HG03159 (cell line): ENCODE results near the gene RBMS1.
A peak's percentile ranks its signal among the peaks of the same experiment; 100 is the strongest.

Experiments used
- ATAC-seq: cut with Tn5 transposase; IDR thresholded peaks from one replicate; pipeline ENCODE4 v1.9.1; 2021; ENCODE audit warnings: mild to moderate bottlenecking, moderate library complexity; ENCODE audit not compliant: unreplicated experiment

RBMS1 gene, protein sequence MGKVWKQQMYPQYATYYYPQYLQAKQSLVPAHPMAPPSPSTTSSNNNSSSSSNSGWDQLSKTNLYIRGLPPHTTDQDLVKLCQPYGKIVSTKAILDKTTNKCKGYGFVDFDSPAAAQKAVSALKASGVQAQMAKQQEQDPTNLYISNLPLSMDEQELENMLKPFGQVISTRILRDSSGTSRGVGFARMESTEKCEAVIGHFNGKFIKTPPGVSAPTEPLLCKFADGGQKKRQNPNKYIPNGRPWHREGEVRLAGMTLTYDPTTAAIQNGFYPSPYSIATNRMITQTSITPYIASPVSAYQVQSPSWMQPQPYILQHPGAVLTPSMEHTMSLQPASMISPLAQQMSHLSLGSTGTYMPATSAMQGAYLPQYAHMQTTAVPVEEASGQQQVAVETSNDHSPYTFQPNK

DNA sequence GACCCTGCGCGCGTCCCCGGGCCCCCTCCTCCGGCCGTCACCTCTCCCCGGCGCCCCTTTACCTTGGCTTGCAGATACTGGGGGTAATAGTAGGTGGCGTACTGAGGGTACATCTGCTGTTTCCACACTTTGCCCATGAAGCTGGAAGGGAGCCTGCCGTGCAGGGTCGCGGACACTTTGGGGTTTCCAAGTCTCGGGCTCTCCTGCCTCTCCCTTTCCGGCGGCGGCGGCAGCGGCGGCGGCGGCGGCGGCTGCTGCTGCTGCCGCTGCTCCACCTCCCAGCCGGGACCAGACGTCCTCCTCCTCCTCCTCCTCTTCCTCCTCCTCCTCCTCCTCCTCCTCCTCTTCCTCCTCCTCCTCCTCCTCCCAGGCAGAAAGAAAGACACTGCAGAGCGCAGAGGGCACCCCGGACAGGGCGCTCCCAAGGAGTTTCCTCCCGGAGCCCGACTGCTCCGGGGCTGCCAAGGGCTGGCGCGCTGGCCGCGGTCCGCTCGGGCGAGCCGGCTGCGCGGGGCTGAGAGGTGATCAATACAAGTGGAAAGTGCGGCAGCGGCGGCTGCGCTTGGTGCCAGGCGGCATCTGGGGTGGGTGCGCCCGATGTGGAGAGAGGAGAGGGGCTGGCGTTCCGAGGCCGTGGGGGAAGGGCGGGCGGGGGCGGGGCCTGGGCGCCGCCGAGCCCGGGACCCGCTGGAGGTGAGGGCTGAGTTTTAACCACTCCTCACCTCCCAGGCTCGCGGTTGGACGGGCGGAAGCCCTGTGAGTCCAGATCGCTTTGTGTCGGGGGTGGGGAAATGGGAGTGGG lies at the start of gene RBMS1:
TSS of gene RBMS1 (minus strand) at position 581 of the 802 bp plus-strand sequence. CDS start at position 137, 444 bp downstream.
- peak; percentile 44 for ATAC-seq

DNA sequence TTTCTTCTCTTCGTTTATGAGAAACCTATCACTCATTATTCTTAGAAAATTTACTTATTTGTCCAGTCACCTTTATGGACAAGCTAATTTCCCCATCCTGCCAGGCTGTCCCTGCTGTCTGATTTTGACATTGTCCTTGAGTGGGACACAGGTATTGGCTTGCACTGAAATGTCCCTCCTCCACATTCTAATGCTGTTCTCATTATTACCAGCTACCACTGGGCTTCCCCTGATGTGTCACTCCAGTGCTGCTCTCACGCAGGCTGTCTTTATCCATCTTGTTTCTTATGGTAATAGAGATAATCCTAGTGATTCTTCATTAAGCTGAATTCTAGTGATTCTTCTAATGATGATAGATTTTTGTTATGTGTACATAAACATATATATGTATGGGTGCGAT lies 48.1 kb upstream of the RBMS1 start:
- no peak for ATAC-seq

DNA sequence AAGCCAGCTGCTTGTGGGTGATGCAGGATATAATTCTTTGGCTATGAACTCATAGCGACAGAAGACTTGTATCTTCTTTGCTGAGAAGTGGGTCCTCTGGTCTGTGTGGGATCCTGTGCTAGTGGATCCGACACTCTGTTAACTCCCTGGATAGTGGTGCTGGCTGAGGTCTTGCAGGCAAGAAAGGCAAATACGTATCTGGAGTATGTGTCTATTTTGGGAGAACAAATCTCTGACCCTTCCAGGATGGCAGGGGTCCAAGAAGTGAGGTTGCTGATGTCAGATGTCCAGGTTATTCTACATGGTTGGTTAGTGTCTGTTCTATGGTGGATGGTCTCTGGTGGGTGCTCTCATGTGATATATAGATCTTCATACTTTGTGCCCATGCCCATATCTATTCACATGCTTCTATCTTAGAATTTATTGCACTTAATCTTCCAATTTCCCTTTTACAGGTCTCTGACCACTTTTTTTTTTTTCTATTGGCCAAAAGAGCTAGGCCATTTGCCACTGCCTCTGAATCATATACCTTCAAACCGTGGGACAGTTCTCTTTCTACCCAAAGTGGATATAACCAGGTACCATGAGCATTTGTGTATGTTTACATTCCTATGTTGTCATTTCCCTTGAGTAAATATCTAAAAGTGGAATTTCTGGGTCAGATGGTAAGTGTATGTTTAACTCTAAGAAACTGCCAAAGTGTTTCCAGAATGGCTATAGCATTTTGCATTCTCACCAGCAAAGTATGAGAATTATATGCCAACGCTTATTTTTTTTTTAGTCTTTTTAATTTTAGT lies 45.1 kb upstream of the RBMS1 start:
- ATAC-seq, result no peak

DNA sequence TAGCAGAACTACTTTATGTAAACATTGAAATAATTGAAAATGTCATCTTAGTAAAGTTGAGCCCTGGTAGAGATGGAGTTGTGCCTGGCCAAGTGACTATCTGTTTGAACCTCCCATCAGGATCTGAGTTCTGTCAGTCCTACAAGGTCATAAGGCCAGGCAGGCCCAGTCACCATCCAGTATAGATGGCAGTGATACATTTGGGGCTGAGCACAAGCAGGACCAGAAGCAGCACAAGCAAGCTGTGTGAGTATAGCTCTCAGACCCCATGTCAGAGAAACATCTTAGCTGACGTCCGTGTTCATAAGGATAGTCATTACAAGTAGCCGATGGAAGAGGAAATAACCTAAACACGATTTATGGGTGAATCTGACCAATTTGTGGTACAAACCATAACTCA lies 44.5 kb upstream of the RBMS1 start:
- no peak for ATAC-seq

DNA sequence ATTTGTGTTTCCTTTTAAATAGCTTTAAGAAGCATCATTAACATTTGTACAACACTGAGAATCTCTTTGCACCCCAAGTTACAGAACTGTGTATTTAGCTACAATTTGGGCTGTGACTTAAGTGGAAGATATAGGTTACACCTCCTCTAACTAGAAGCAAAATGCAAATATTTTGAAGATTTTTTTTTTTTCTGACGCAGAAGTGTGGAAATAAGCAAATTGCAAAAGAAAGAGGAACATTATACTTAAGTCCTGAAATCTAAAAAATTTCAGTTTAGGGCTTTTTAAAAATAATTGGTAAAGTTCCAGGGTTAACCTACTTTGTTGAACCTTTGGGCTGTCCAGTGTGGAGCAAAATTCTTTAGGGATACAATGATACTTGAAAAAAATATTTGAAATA lies 41.4 kb upstream of the RBMS1 start:
- no peak for ATAC-seq

DNA sequence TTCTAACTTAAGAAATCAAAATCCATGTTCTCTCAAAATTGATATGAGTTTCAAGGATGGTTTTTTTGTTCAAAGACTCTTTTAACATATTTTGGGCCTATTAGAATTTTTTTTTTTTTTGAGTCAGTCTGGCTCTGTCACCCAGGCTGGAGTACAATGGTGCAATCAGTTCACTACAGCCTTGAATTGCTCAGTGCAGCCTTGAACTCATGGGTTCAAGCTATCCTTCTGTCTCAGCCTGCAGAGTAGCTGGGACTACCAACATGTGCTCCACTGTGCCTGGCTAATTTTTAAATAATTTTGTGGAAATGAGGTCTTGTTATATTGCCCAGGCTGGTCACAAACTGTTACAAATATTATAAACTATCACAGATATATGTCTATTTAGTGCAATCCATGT lies 40.6 kb upstream of the RBMS1 start:
- ATAC-seq, result no peak

DNA sequence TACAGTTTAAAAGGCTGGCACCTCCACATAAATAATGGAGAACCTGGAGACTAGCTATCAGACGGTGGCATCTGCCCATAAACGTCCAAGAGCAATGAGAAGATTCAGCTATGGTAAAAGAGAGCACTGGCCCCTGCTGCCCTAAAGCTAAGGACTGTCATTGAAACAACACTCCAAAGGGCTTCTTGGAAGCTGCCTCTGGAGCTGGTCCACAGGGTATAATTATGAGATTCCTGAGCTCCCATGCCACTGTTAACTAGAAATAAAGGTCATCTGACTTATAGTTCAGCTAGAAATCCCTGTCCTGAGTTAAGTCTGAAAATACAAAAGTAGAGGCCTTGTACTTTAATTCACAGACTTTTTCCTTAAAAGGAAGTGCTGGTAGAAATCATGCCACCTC lies 39.9 kb upstream of the RBMS1 start:
- no peak for ATAC-seq

DNA sequence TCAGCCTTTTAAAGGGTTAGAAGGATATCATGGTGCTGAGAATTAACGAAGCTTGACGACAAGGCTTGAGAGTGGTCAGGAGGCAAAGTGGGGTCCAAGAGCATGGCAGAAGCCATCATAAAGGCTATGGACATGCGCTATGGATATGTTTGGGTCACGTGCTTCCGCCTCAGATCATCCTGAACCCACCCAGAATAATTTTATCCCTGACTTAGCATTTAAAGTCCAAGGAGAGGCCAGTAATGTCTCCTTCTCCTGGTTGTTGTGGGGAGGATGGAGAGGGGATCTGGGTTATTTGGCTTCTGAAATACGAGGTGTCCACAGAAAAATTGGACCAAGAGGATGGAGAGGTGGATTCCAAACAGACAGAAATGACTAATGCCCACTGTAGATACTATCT lies 38.8 kb upstream of the RBMS1 start:
- no peak for ATAC-seq

DNA sequence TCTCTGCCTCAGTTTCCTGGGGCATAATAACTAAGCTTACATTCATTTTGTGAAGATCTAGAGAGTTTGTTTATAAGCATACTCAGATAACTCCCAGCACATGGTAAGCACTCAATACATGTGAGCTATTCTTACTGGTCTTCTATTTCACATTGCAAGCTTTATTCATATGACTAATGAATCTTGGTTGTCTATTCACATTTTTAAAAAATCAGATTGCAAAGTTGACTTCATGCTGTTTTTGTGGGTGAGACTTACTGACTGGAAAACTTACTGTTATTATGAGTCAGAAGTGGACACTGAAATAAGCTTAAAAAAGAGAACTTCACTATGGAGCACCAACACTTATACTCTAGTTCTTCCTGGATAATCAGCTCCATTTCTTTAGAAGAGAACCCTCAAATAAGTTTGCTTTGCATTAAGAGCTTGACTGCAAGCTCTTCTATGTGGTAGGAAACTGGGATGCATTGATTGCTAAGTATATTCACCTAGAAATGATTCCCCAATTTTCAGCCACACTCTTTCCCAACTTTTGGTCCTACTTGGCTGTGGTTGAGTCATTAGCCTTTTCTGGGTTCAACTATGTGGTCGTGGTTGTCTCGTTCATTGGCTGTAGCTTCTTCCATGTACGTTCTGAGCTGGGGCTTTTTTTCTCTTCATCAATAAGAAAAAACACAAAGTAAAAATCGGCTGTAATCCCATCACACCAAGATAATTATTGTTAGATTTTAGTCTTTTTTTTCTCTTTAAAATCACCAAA lies 29.5 kb upstream of the RBMS1 start:
- no peak for ATAC-seq

DNA sequence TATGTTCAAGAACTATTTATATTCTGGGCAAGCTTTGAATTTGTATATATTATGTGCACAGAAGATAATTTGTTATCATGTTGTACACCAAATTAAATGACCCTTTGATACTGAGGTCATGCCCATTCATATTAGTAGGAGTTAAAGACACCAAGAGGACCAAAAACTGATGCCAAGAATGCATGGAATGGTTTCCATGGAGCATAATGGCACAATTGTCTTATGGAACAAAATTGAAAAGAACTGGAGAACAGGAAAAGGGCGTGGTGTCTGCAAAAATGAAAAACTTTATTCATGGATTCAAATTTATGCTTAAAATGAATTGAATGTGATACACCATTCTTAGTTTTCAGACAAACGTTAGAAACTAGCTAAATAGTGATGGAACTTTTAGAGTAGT lies 24.1 kb upstream of the RBMS1 start:
- no peak for ATAC-seq

DNA sequence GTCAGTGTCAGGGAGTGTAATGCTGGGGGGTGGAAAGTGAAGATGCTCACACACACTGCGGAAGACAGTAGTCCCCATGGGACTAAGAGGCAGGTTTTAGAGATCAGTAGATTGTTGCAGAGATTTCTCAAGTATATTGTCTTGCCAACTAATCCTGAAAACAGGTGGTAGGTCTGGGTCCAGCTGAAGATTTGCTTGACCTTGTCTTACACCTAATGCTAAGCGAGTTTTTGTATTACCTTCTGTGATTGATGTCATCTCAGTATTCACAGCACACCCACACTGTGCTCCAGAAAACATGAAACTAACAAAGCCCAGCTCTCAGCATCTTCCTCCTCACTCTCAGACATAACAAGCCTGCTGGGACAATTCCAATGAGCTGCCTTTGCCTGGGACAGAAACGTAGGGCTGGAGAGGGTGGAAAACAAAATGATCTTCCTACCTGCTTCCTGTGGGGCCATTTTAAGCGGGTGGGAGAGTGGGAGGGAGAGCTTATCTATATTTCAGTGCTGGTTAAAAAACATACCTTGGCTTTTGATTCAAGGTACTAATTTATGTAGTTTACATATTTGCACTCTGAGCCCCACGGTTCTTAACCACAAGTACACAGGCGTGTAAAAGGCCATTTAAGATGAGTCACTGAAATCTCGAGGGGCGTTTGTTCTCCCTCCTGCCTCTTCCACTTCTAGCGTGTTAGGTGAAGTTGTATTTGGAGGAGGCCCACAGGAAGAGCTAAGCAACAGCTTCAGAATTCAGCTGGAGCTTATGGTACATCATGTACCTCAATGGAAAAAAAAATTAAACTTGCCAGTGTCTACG lies 23.1 kb upstream of the RBMS1 start:
- ATAC-seq, result no peak

DNA sequence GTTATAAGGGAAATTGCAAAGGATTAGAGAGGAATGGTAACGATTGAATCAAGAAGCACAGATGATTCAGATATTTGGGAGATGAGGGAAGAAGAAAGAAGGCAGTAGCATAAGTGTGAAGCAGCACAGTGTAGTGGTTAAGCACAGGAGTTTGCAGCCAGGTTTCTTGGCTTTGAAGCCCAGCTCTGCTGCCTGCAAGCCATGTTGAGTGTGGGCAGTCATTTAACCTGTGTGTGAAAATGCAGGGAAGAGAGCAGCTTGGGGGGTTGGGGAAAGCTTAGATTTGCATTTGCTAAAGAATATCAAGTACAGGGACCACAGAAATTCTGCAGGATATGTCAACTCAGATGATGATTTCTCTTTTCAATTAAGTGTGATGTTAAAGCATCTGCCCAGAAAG lies 21.5 kb upstream of the RBMS1 start:
- no peak for ATAC-seq

DNA sequence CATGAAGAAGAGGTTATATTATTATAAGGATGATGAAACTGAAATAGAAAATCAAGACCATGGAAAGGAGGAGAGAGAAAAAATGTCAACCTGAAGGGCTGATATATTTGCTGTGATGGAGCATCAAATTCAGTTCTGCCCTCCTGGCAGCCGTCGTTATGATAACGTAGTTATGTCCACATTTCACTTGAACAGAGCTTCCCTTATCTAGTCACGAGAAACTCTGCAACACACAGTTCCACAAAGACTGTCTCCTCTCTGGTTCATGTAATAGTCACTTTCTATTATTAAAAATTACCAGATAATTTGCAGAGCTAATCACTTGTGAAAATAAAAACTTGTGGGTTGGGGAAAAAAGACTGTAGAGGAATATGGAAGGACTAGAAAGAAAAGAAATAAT lies 19.5 kb upstream of the RBMS1 start:
- ATAC-seq, result no peak

DNA sequence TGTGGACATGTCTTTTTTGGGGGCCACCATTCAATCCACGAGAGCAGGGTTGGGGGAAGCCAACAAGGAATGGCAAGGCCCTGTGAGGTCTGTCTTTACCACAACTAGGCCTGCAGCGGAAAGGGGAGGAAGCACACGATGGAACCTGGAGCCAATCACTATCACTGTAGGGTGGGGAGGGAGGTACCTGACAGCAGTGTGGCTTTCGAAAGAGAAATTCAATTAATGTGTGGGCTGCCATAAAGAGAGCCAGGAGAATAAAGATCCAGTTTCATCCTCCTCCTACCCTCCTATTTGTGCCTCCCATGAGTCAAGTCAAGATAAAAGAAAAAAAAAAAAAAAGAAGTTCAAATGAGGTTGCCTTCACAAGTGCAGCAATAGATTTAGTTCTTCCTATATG lies 18.9 kb upstream of the RBMS1 start:
- ATAC-seq, result no peak

DNA sequence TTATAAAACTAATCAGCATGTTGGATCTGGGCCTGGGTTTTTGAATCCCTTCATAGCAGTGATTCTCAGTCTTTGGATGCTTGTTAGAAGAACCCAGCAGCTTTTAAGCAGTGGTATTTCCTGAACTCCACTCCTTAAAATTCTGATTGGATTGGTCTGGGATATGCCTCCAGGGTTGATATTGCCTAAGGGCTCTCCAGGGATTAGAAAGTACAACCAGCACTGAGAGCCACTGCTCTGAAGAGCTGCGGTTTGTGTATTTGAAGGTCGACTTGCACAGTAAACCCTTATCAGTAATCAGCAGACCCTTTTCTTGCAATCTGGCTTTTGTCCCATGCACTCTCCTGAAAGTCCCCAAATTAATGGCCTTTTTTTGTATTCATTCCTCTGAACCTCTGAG lies 17.0 kb upstream of the RBMS1 start:
- ATAC-seq, result no peak

DNA sequence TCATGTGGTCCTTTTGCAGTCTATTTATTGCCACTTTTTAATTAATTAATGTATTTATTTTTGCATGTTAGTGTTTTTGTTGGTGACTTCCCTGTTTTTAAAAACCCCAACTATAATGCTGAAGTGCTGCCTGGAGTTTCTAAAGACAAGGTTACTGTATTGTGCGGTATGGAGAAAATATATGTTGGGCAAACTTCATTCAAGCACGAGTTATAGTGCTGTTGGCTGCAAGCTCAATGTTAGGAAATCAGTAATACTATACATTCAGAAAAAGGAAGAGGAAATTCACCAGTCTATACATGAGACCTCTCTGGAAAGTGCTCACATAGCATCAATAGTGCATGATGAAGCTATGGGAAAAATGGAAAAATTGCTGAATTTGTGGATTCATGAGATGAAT lies 15.4 kb upstream of the RBMS1 start:
- ATAC-seq, result no peak

DNA sequence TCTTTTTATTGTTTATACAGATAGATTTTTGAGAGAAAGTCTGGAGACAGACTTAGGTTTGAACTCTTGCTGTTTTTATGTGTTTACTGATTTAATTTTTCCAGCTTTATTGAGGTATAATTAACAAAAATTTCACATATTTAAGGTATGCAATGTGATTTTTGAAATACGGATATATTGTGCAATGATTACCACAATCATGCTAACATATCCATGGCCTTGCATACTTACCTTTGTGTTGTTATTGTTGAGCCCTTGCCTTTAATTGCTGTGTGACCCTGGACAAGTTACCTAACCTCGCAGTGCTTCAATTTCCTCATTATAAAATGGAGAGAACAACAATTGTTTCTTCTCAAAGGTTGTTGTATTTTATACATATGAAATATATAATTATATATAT lies 13.9 kb upstream of the RBMS1 start:
- no peak for ATAC-seq

DNA sequence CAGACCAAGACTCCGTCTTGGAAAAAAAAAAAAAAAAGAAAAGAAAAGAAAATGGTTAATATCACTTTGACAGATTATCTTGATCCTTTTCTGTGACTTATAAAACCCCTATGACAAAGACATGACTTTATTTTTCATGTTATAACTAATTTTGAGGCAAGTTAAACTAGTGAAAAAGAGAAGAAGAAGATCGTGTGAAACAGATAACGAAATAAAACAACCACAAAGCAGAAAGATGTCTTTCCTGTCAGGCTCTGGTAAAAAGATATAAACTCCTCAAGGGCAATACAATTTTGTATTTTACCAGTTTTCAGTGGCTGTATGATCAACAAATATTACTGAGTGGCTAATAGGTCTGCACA lies 13.4 kb upstream of the RBMS1 start:
- no peak for ATAC-seq

DNA sequence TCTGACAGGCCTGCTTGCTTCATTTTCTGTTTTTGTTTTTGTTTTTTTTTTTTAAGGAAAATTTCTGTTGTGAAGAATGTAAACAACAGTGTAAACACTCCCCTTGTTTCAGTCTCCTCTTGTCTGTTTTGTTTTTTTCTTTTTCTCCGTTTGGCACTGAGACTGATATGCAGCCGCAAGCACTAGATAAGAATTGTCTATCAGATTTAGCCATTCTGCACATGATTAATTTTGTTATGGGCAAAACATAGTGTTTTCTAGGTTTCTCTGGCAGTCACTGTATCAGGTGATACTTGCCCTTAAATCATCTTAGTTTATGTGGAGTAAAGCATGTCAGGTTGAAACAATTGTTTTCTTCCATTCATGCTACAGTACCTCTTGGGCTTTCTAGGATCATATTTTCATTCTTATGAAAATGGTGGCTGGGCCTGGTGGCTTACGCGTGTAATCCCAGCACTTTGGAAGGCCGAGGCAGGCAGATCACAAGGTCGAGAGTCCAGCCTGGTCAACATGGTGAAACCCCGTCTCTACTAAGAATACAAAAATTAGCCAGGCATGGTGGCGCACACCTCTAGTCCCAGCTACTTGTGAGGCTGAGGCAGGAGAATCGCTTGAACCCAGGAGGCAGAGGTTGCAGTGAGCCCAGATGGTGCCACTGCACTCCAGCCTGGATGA lies 12.9 kb upstream of the RBMS1 start:
- ATAC-seq, result no peak
